PFSK-1 (cell line): ENCODE results near the gene TMEM9.

ENCODE experiments used
- FOXP2 ChIP-seq: optimal IDR thresholded peaks from 2 replicates; pipeline ENCODE3; 2011; ENCODE audit warnings: borderline replicate concordance, control low read depth, inconsistent platforms; ENCODE audit not compliant: insufficient read depth; ENCODE audit errors: extremely low read length, extremely low read depth
- POLR2AphosphoS5 ChIP-seq: IDR thresholded peaks from 2 replicates; pipeline ENCODE4 v1.6.1; 2012; ENCODE audit warnings: low read depth, mild to moderate bottlenecking, control low read depth, low read length, moderate library complexity
- SIN3A ChIP-seq: IDR thresholded peaks from 2 replicates; pipeline ENCODE4 v1.6.1; 2012; ENCODE audit warnings: mild to moderate bottlenecking, low read length, moderate library complexity, borderline replicate concordance; ENCODE audit not compliant: insufficient read depth
- TAF1 ChIP-seq: IDR thresholded peaks from 2 replicates; pipeline ENCODE4 v1.6.1; 2012; ENCODE audit warnings: low read length, control low read depth, borderline replicate concordance; ENCODE audit not compliant: insufficient read depth
- TF ChIP-seq, protein P1 (sequence below), 2 experiments: IDR thresholded peaks; 2 replicates each; pipeline versions ENCODE4 v1.6.1 to v1.8.0; 2011 to 2012; ENCODE audit warnings: low read depth in 2 of 2, low read length in 2 of 2, control low read depth in 1 of 2, inconsistent platforms in 1 of 2, mild to moderate bottlenecking in 1 of 2, moderate library complexity in 1 of 2; ENCODE audit not compliant: insufficient read depth in 1 of 2

DNA sequence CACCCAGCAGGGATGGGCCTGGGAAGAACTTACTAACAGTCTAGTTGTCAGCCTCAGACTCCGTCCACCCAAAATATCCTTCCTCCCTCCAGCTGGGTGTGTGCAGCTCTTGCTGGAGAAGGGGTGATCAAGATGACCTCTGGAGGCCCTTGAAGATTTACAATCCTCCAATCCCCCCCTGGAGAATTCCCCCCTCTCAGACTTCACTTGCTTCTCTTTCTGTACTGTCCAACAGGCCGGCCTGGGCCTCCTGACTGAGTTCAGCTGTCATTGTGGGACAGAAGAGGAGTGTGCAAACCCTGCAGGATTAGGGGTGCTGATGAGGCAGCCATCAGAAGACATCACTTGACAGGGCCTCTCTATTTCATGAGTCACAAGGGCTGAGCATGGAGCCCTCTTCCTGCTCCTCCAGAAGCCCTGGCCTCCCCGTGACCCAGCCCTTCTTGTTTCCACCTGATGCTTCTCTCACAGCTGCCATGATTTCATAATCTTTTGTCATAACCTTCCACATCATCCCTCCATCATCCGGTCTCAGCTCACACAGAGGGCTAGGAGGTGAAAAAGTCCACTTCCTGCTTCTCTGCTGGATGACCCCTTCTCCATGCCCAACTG lies 18.8 kb upstream of the TMEM9 start:
- no peak for TF ChIP-seq TAF1
- TF ChIP-seq, protein P1, sequence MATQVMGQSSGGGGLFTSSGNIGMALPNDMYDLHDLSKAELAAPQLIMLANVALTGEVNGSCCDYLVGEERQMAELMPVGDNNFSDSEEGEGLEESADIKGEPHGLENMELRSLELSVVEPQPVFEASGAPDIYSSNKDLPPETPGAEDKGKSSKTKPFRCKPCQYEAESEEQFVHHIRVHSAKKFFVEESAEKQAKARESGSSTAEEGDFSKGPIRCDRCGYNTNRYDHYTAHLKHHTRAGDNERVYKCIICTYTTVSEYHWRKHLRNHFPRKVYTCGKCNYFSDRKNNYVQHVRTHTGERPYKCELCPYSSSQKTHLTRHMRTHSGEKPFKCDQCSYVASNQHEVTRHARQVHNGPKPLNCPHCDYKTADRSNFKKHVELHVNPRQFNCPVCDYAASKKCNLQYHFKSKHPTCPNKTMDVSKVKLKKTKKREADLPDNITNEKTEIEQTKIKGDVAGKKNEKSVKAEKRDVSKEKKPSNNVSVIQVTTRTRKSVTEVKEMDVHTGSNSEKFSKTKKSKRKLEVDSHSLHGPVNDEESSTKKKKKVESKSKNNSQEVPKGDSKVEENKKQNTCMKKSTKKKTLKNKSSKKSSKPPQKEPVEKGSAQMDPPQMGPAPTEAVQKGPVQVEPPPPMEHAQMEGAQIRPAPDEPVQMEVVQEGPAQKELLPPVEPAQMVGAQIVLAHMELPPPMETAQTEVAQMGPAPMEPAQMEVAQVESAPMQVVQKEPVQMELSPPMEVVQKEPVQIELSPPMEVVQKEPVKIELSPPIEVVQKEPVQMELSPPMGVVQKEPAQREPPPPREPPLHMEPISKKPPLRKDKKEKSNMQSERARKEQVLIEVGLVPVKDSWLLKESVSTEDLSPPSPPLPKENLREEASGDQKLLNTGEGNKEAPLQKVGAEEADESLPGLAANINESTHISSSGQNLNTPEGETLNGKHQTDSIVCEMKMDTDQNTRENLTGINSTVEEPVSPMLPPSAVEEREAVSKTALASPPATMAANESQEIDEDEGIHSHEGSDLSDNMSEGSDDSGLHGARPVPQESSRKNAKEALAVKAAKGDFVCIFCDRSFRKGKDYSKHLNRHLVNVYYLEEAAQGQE (IDR thresholded peaks at IDR 0.05; ENCODE audit: insufficient read depth in 1 of 2, low read depth in 2 of 2, low read length in 2 of 2), result no peak
- TF ChIP-seq POLR2AphosphoS5, result no peak
- TF ChIP-seq SIN3A, result no peak
- TF ChIP-seq FOXP2, result no peak
